ENCODE measurements around the gene ZNF154. TPM values are rescaled to one million over a fixed set of nuclear protein-coding genes. Genes with fewer than 3 reads are reported as not detected.

ZNF154 gene
- total and polyA plus RNA-seq, 2 experiments from 2014 or later, result 5.1 to 10.1 TPM

GRCh38 chr19:57682226-57682766 is 26.7 kb downstream of the ZNF154 start (continued):
- no peak for TF ChIP-seq ZNF462 (CRISPR knock-in tag; IDR thresholded peaks at IDR 0.05)
- no peak for TF ChIP-seq POLR2AphosphoS5 (IDR thresholded peaks at IDR 0.05; ENCODE audit: low read depth)
- TF ChIP-seq JUNB (IDR thresholded peaks at IDR 0.05; ENCODE audit: unreplicated experiment), result no peak
- no peak for TF ChIP-seq ETS1 (IDR thresholded peaks at IDR 0.05)

- DNase-seq (ENCODE audit: low spot score), result no peak
- H3K36me3 ChIP-seq (ENCODE audit: insufficient read depth), result no peaks in the 10 kb centered on the region
- Mint-ChIP-seq H3K36me3 (ENCODE audit: low read depth) (no peaks in the 10 kb centered on the region), H3K4me1 (no peaks in the 10 kb centered on the region), H3K27ac (no peak overlapping the region), H3K27me3 (ENCODE audit: insufficient read depth, low read depth, poor library complexity) (peaks cover 10% of the 10 kb centered on the region), H3K9me3 (no peaks in the 10 kb centered on the region; the same call in 2 of the 3 replicates), H3K4me3 (no peak overlapping the region)
- no peaks in the 10 kb centered on the region for H3F3A ChIP-seq (replicated peaks; ENCODE audit: low read depth)
- H3K4me1 ChIP-seq (ENCODE audit: insufficient read depth), result no peaks in the 10 kb centered on the region
- no peak for TF ChIP-seq JUNB (IDR thresholded peaks at IDR 0.05; ENCODE audit: unreplicated experiment)
- no peak for TF ChIP-seq EZH2phosphoT487 (IDR thresholded peaks at IDR 0.05; ENCODE audit: unreplicated experiment)
- no peak for TF ChIP-seq EZH2 (IDR thresholded peaks at IDR 0.05; ENCODE audit: low read depth, unreplicated experiment)
- TF ChIP-seq ZNF114 (CRISPR knock-in tag; IDR thresholded peaks at IDR 0.05), result no peak
- H3K79me2 ChIP-seq (replicated peaks; ENCODE audit: insufficient read depth), result no peaks in the 10 kb centered on the region
- H3K4me3 ChIP-seq, result no peak overlapping the region
- no peak for ATAC-seq
- H4K20me1 ChIP-seq (replicated peaks; ENCODE audit: insufficient read depth), result no peaks in the 10 kb centered on the region
- peaks cover 36% of the 10 kb centered on the region for H3K27me3 ChIP-seq (ENCODE audit: insufficient read depth)
- H3K9me2 ChIP-seq (ENCODE audit: insufficient read depth), result peaks cover 2% of the 10 kb centered on the region
- no peak overlapping the region for H3K4me2 ChIP-seq
- no peak overlapping the region for H2AFZ ChIP-seq
- no peak overlapping the region for H3K27ac ChIP-seq (ENCODE audit: low read depth)
Observed at GRCh38 chr19:57675881-57676280, 33.1 kb downstream of the ZNF154 start.

Measured in GM23338 (cell line).